GM21390 (cell line): ENCODE results near the gene NRG4.
"Not testable (repeated sequence)": the region's sequence is repeated elsewhere in the genome, so short reads cannot be mapped to it uniquely, and the experiment has no call there.

Experiments used
- ATAC-seq: cut with Tn5 transposase; IDR thresholded peaks from one replicate; pipeline ENCODE4 v1.9.1; 2021; ENCODE audit not compliant: unreplicated experiment

The NRG4 gene

DNA sequence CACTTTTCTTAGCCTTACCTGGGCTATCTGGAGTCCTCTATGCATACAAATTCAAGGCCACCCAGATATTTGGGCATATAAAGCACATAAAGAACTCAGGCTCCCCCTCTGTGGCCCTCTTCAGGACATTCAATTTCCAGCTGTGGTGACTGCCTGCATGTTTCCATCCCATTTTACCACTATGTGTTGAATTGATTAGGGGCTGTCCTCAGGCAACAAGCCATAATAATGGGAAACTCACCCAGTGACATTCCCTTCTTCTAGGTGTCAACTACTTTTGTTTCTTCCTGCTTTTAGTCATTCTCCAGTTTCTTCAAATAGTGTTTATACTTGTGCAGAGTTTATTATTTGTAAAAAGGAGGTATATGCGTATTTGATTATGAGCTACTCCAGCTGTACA is 18.0 kb downstream of the NRG4 start:
- no peak for ATAC-seq

- no peak for ATAC-seq
These were observed 19.3 kb downstream of the NRG4 start for GRCh38 chr15:75992897-75993296.

GRCh38 chr15:75989875-75990274 is 22.3 kb downstream of the NRG4 start:
- no peak for ATAC-seq

DNA sequence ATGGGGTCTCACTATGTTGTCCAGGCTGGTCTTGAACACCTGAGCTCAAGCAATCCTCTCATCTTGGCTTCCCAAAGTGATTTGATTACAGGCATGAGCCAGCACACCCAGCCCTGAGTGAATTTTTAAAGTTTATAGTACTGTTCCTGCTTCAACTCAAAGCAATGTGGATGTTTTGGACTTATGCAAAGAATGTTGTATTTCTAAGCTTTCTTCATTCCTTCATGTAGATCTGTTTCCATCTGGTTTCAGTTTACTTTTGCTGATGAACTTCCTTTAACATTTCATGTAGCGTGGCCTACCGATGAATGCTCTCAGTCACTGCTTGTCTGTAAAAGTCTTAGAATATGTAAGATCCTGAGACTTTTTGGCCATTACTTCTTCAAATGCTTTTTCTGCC is 23.2 kb downstream of the NRG4 start:
- ATAC-seq = no peak

- no peak for ATAC-seq
These were observed 26.3 kb downstream of the NRG4 start for GRCh38 chr15:75985971-75986370.

- not testable (repeated sequence) for ATAC-seq
These were observed 27.5 kb downstream of the NRG4 start for GRCh38 chr15:75984706-75985105.

DNA sequence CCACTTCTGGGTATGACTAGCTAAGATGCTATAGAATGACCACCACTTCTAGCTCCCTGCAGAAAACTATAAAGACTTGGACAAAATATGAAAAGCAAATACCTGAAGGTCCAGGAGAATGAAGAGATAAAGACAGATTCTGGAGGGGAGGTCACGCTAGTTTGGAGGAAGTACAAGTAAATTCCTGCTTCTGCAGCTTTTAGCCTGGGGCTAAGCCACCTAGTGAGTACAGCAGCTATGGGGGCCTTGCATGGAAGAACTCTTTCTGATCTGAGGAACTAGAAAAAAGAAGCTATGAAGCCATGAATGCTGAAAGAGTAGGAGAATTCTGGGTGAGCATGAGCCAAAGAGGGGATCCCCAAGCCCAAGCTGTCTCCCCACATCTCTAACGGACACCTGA is 29.8 kb downstream of the NRG4 start:
- no peak for ATAC-seq

DNA sequence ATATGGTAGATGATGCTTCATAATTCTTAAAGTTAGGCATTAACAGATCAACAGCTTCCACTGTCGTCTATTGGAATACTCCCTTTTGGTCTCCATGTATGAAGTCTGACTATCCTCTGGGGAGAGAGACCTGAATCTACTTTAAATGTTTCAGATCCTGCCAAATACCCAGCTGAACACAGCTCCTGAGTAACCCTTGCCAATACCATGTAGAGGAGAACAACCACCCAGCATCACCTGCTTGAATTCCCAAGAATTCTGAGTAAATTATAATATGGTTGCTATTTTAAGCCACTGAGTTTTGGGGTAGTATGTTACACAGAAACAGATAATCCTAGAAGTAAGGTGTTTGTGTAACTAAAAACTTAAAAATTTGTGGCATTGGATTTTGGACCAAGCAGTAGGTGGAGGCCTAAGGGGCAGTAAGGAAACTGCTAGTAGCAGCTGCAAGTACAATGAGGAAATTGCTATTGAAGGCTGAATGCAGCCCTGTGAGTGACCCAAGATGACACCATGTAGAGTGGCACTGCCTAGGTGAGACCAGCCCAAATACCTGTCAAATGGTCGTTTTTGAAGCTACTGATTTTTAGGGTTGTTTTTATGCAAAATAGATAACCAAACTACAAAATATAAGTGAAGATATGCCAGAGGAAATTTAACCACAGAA is 30.9 kb downstream of the NRG4 start:
- no peak for ATAC-seq

- ATAC-seq = not testable (repeated sequence)
These were observed 35.5 kb downstream of the NRG4 start for GRCh38 chr15:75976766-75977165.

DNA sequence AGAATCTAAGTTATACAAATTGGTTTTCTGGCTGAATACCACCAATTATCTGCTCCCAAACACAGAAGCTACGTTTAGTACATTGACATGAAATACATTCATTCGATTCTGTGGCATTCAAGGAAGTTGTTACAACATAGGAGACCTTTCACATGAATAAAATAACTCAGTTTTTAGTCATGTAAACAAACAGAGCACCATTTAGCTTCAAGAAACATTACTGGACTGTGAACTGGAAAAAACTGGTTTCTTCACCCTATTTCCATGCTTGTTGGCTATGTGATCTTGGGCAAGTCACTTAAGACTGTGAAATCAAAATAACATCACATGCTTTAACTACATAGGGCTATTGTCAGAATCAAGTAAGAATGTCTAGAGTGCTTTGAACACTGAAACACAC is 46.2 kb downstream of the NRG4 start:
- ATAC-seq = no peak

DNA sequence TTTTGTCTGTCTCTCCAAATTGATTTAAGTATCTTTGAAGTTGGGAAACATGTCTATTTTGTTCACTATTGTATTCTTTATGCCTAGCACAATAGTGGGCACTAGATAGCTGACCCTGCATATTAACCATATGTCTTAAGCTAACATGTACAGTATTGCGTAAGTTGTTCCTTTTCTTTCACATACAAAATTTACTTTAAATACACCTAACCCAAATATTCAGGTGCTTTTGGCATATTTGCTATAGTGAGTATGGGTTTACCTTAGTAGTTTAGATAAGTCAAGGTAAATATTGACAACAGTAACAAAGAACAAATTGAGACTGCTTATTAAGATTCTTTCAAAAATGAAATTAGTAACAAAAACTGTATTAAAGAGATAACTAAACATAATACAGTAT is 50.9 kb downstream of the NRG4 start:
- ATAC-seq = no peak

DNA sequence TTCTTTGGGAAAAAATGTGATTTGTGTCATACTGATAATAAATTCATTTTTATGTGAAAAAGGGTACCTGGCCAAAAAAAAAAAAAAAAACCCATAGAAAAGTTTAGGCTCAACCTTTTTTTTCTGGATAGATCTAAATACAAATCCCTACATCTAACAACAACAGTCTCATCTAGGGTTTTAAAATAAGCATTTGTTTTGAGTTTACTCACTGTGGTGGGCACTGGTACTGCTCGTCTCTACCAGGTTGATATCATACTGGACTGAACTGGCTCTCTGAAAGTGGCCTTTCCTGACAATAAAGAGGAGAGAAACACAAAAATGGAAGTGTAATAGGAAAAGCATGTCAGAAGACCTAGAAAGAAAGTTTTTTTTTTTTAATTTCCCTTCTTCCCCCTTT is 56.5 kb downstream of the NRG4 start:
- no peak for ATAC-seq

GRCh38 chr15:75952525-75952924 is 59.7 kb downstream of the NRG4 start:
- no peak for ATAC-seq

- no peak for ATAC-seq
These were observed 63.4 kb downstream of the NRG4 start for GRCh38 chr15:75948761-75949296.

DNA sequence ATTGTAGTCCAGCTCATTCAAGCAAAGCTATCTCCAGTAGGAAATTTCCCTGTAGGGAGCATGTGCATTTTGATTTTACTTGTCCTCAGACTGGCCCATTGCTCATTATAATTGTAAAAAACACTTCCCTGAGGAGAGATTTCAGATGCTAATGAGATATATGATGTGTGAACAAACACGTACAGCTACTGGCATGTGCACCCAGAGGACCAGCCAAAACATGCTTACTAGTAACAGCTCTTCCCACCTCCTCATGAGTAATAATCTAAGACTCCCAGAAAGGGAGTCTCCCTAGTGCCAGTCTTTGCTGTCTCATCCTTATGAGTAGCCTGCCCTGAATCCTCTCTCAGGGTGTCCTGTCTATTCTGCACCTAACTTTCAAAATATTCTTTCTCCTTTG is 65.1 kb downstream of the NRG4 start:
- no peak for ATAC-seq

- ATAC-seq = no peak
These were observed 66.3 kb downstream of the NRG4 start for GRCh38 chr15:75945953-75946352.

- no peak for ATAC-seq
These were observed 68.5 kb downstream of the NRG4 start for GRCh38 chr15:75943713-75944215.

DNA sequence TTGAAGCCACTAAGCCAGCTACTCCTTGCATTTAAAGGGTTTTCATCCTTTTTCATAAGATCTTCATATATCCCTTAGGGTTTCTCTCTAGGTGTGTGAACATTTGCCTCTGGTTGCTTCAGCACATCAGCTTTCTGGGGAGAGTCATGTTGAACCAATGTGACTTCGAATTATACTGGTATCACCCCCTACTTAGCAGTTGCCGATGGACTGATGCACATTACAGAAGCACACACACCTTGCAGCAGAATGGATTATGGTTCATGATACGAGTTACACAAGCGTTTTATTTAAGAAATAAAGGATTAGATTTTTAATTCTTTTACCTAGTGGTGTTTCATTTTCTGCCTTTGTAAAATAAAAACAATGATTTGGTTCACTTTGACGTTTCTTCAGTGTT is 69.0 kb downstream of the NRG4 start:
- no peak for ATAC-seq

DNA sequence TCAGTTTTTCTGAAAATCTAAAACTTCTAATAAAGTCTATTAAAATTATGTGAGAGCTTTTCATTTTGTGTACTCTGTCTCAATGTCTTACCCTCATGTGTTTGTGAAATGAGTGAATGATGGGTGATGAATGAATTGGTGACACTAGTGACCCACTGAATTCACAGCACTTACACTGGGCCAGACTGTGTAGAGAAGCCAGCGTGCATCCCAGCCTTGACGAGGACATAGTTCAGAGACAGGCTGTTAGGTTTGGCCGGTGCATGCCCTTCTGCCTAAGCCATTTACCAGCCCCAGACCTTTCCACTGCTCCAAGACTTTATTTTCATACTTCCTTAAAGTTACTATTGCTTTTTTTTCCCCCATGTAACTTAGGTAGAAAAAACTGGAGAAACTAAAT is 69.8 kb downstream of the NRG4 start:
- no peak for ATAC-seq

DNA sequence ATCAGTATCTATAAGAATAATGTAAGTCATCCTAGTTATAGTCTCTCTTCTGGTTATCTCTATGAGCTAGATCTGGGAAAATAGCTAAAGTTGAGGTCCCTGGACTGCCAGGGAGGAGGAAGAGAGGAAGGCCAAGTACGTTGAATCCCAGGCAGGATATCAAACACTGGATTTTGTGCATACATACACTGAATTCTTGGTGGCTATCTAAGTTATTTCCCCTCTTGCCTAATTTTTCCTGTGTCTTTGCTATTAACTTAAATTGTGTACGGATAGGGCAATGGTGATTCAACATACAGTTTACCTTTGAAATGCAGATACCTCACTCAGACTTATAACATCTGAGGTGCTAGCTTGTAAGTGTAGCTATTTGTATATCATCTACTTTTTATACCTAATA is 81.4 kb downstream of the NRG4 start:
- no peak for ATAC-seq

GRCh38 chr15:75929799-75930565 is 82.2 kb downstream of the NRG4 start:
- no peak for ATAC-seq
